ENCODE measurements around the gene KLK3.

Gene KLK3

DNA sequence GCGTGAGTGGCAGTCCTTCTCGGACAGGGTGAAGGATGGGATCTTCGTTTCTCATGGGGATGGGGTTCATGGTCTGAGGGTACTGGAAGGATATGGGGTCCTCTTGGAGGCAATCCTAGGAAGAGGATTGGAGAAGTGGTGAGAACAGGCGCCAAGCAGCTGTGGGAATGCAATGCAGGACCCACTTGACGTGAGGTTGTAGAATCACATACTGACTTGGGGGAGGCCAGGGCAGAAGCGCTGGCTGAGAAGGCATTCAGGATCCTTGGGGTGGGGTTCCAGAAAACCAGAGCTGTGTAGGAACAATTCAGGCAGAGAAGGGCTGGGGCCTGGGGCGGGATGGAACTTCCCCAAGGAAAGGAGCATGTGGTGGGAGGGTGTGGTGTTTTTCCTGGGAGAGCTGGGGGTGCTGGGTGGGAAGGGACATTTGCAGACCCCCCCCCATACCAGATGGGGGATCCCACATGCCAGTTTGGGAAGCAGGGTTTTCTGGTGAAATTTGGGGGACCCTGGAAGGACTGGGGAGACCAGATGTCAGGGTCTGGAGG lies 32.0 kb upstream of the KLK3 start:
- no peaks in the 10 kb centered on the region for H3K9me3 ChIP-seq
- peaks cover 5% of the 10 kb centered on the region; the same call in 1 of the 2 replicates for H3K27me3 ChIP-seq (ENCODE audit: low read depth)
- in situ Hi-C loops (cut with MboI; ENCODE audit: low sequenced_read_pairs): no loop called here
- H3K4me3 ChIP-seq: no peak overlapping the region
- no peak for DNase-seq (ENCODE audit: low spot score in 2 of 2)
- no peaks in the 10 kb centered on the region for H3K36me3 ChIP-seq (replicated peaks)
- H3K4me1 ChIP-seq: no peaks in the 10 kb centered on the region

DNA sequence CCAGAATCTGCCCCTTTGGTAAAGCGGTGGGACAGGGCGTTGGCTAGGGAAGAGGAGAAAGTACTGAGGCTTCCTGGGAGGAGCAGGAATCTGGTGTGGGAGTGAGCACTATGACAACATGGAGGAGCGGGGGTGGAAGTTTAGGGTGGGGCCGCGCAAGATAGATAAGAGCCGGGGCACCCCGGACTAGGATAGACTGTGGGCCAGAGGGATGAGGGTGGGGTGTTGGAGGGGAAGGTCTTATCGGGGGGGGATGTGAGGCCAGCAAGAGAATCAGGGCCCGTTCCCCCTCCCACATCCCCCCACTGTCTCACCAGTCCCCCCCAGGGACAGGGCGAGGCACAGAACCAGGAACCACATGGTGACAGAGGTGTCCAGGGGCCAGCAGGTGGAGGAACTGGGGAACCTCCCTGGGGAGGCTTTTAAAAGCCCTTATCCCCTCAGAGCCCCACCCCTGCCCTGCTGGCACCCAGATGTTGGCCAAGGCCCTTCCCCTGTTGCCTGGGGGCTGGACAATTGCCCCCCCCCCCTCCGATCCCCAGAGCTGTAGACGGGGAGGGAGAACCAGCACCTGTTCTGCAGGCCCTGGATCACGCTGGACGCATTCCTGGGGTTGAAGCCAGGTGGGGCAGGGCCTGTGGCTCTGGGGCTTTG lies 31.2 kb upstream of the KLK3 start, which contains the start of gene KLK1:
KLK1 (minus strand) TSS at position 399 of the 654 bp plus-strand sequence; CDS start at position 360, 39 bp downstream.
- Histone ChIP-seq H3K4me3 (no peak within 1 kb of the TSS), H3K4me1 (no peaks in the 10 kb centered on the region), H3K27me3 (ENCODE audit: low read depth) (peaks cover 5% of the 10 kb centered on the region; the same call in 1 of the 2 replicates)

DNA sequence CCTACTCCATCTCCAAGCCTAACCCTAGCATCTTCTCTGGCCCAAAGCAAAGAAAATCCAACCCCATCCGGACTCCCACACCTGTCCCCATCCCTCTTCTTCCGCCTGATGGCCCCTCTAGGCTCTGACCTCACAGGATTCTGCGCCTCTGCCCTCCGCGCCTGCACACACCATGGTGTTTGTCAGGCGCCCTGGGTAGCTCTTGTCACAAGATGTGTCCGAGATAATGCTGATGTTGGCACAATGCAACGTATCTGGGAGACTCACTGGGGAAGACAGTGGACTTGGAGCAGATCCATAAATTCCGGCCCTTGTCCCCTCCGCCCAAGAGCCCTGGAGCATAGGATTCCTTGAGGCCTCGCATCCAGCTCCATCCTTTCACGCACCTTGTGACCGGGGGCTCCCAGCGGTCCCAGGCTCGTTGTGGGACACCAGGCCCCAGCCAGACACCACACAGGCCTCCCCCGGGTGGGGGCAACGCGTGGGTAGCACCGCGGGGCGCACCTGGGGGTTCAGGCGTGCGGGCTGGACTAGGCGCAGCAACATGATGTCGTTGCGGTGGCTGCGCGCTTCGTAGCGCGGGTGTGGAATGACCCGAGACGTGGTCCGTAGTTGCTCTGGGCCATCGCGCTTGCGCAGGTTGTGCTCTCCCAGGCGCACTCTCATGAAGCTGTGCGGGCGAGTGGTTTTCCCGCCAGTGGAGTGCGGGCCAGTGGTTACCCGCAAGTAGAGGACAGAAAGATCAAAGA lies 28.0 kb upstream of the KLK3 start:
- Histone ChIP-seq H3K4me1 (no peaks in the 10 kb centered on the region), H3K27me3 (ENCODE audit: low read depth) (peaks cover 5% of the 10 kb centered on the region; the same call in 1 of the 2 replicates), H3K4me3 (no peak overlapping the region), H3K36me3 (replicated peaks) (no peaks in the 10 kb centered on the region), H3K9me3 (no peaks in the 10 kb centered on the region)
- in situ Hi-C loops (cut with MboI; ENCODE audit: low sequenced_read_pairs): no loop called here
- no peak for DNase-seq (ENCODE audit: low spot score in 2 of 2)

More for the DNA sequence above, 31.2 kb upstream of the KLK3 start, which contains the start of gene KLK1:
- Histone ChIP-seq H3K36me3 (replicated peaks) (no peaks in the 10 kb centered on the region), H3K9me3 (no peaks in the 10 kb centered on the region)
- in situ Hi-C loops (cut with MboI; ENCODE audit: low sequenced_read_pairs): no loop called here
- DNase-seq (ENCODE audit: low spot score in 2 of 2): no peak

DNA sequence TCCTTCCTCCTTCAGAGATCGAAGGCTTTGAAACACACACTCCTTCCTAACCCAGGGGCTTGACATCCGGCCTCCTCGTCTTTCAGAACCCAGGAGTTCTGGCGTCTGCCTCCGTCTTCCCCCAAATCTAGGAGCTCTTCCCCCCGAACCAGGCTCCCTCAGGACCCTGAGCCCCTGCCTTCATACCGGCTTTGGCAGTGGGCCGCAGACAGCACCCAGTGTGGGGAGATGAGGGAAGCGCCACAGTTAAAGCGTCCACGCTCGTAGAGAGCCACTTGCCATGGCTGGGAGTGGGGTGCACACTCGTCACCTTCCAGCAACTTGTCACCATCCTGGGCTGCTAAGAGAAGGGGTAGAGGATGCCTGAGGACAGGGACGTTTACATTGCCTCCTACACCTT lies 27.2 kb upstream of the KLK3 start:
- Histone ChIP-seq H3K36me3 (replicated peaks) (no peaks in the 10 kb centered on the region), H3K4me1 (no peaks in the 10 kb centered on the region), H3K27me3 (ENCODE audit: low read depth) (peaks cover 3% of the 10 kb centered on the region; the same call in 1 of the 2 replicates), H3K9me3 (no peaks in the 10 kb centered on the region), H3K4me3 (no peak overlapping the region)
- DNase-seq (ENCODE audit: low spot score in 2 of 2): no peak
- in situ Hi-C loops (cut with MboI; ENCODE audit: low sequenced_read_pairs): no loop called here

DNA sequence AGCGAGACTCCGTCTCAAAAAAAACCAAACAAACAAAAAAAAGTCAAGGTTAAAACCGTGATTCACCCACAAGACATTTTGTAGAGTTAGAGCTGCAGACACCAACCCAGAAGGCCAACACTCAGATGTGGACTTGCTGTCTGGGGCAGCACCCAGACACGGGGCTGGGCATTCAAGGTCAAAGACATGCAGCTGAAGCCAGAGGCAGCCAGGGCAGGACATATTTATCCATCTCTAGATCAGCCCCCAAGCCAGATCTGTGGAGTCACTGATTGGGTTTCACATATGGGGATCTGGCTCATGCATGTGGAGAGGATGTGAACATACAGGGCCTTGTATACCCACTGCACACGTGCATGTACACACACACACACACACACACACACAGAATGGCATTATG lies 24.9 kb upstream of the KLK3 start:
- in situ Hi-C loops (cut with MboI; ENCODE audit: low sequenced_read_pairs): no loop called here
- Histone ChIP-seq H3K4me1 (no peaks in the 10 kb centered on the region), H3K9me3 (no peaks in the 10 kb centered on the region), H3K36me3 (replicated peaks) (no peaks in the 10 kb centered on the region), H3K4me3 (no peak overlapping the region), H3K27me3 (ENCODE audit: low read depth) (peaks cover 2% of the 10 kb centered on the region; the same call in 1 of the 2 replicates)
- no peak for DNase-seq (ENCODE audit: low spot score in 2 of 2)

DNA sequence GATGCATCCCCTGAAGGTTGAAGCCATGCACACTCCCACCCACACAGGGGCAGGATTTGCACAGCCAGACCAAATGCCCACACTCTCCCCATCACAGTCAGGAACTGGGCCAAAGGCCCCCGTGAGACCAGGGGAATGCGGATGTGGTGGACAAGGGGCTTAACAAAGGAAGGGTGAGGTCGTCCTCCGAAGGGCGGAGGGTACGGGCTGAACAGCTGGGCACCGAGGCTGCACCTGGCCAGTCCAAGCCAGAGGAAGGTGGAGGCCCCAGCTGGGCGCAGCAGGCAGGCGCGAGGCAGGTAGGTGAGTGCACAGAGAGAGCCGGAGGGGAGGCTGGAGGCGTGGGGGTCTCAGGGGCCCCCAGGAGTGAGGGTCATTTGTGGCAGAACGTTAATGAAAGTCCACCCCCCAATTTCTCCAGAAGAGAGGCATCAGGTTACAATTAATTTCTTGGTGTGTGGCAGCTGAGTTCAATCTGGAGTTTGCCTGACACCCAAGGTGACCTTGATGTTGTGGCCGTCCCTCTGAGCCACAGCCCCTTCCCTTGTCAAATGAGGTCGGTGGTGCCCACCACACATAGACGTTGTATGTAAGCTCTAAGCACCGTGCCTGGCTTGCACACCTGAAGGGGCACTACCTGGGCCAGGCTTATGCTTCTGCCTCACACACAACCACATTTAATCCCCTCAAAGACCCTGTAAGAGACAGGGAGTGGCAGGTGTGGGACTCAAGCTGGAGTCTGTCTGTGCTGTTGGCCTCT lies 24.3 kb upstream of the KLK3 start:
- in situ Hi-C loops (cut with MboI; ENCODE audit: low sequenced_read_pairs): no loop called here
- Histone ChIP-seq H3K9me3 (no peaks in the 10 kb centered on the region), H3K27me3 (ENCODE audit: low read depth) (peaks cover 2% of the 10 kb centered on the region; the same call in 1 of the 2 replicates), H3K4me3 (no peak overlapping the region), H3K4me1 (no peaks in the 10 kb centered on the region; the same call in 1 of the 2 replicates), H3K36me3 (replicated peaks) (no peaks in the 10 kb centered on the region)
- no peak for DNase-seq (ENCODE audit: low spot score in 2 of 2)

DNA sequence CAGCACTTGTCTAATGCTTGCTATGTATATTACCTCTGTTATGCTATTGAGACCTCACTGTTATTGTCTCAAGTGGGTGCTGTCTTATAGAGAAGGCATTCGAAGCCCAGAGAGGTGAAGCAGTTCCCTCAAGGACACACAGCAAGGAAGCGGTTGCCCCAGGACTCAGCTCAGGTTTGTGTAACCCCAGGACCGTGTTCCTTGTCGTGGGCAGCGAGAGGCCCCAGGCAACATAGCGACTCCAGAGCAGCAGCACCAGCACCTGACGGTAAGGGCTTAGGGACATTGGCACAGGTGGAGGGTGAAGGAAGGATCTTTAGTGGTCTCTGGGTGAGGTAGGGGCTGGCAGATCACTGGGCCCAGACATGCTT lies 23.7 kb upstream of the KLK3 start:
- no peaks in the 10 kb centered on the region; the same call in 1 of the 2 replicates for H3K4me1 ChIP-seq
- H3K27me3 ChIP-seq (ENCODE audit: low read depth): peaks cover 2% of the 10 kb centered on the region; the same call in 1 of the 2 replicates
- DNase-seq (ENCODE audit: low spot score in 2 of 2): no peak
- H3K9me3 ChIP-seq: no peaks in the 10 kb centered on the region
- H3K36me3 ChIP-seq (replicated peaks): no peaks in the 10 kb centered on the region
- H3K4me3 ChIP-seq: no peak overlapping the region
- in situ Hi-C loops (cut with MboI; ENCODE audit: low sequenced_read_pairs): no loop called here

DNA sequence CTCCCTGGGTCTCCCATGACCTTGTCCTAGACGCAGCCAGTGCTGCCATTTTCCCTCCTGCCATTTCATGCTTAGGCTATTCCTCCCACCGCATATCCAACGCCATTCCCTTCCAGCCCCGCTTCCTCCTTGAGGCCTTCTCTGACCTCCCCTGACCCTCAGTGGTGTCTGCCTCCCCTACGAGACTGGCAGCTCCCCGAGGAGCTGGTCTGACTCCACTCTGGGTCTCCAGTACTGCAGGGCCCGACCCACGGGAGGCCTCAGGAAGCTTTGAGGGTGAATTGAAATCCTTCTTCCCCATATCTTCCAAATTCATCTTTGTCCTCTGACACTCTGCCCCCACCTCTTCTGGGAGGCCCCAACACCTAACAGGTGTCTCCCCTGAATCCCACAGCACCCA lies 22.0 kb upstream of the KLK3 start:
- no peaks in the 10 kb centered on the region for H3K36me3 ChIP-seq (replicated peaks)
- H3K9me3 ChIP-seq: no peaks in the 10 kb centered on the region
- in situ Hi-C loops (cut with MboI; ENCODE audit: low sequenced_read_pairs): no loop called here
- peaks cover 3% of the 10 kb centered on the region for H3K4me1 ChIP-seq
- H3K27me3 ChIP-seq (ENCODE audit: low read depth): no peaks in the 10 kb centered on the region
- no peak overlapping the region for H3K4me3 ChIP-seq
- DNase-seq (ENCODE audit: low spot score in 2 of 2): no peak

DNA sequence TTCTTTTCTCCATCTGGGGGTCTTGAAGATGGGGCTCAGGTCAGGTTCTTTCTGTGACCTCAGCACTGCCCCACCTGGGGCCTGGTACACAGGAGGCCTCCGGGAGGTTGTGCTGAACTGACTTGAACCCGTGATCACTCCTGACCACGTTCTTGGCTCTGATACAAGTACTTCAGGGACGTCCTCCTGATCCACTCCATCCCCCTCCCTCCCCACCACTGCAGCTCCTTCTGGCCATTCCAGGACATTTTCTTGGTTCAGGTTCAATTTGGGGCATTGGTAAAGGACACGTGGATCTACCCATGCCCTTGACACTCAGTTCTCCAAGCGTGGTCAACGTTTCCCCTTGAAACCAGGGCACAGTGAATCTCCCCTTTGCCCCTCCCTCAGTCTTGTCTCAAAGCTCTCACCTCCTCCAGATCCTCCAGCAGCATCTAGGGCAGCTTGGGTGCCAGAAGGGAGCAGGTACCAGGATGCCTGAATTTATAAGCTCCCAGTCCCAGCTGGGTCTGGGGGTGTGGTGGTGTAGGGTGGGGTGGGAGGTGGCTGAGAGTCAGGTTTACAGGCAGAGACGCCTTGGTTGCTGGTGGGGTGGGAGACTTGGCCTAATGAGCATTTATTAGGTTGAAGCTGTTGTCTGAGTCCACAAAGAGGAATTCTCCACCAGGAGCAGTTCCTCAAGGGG lies 21.5 kb upstream of the KLK3 start, which contains the start of gene KLK15:
KLK15 (minus strand) TSS at position 458 of the 685 bp plus-strand sequence. CDS start 2,082 bp downstream, outside the sequence.
- H3K9me3 ChIP-seq: no peaks in the 10 kb centered on the region
- DNase-seq (ENCODE audit: low spot score in 2 of 2): no peak
- in situ Hi-C loops (cut with MboI; ENCODE audit: low sequenced_read_pairs): no loop called here
- peaks cover 3% of the 10 kb centered on the region for H3K4me1 ChIP-seq
- H3K36me3 ChIP-seq (replicated peaks): no peaks in the 10 kb centered on the region
- H3K4me3 ChIP-seq: no peak within 1 kb of the TSS
- H3K27me3 ChIP-seq (ENCODE audit: low read depth): no peaks in the 10 kb centered on the region

DNA sequence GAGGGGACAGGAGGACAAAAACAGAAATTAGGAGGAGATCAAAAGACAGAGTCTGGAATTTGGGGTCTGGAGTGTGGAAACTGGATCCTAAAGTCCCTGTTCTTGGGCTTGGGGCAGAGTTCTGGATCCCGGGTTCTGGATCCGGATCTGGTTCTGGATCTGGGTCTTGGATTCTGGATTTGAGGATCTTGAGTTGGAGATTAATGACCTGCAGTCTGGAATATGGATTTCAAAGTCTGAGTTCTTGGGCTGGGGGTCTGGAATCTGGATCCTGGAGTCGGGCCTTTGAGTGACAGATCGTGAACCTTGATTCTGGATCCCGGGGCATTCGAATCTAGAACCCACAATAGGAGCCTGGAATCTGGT lies 20.9 kb upstream of the KLK3 start:
- in situ Hi-C loops (cut with MboI; ENCODE audit: low sequenced_read_pairs): no loop called here

DNA sequence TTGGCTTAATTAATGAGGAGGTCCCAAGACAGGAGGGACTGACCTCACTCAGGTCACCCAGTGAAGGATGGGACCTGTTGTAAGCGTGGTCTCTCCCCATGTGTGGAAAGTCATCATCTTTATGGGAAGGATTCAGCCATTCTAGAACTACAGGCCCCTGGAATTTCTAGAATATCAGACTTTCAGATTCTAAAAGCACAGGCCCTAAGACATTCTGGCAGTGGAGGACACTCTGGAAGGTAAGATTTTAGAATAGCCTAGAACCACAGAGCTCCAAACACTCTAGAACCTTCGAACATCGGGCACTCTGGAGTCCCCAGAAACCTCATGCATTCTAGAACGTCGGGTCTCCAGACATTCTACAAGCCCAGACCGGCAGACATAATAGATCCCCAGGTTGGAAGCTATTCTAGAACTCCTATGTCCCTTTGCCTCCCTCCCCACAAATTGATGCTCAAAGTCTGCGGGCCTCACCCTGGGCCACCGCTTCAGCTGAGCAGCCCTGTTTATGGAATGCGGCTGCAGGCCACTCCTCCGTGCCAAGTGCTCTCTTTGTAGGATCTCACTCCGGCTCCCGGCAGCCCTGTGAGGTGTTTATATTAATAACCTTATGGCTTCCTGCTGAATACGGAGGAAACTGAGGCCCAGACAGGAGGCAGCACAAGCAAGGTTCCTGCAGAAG lies 19.5 kb upstream of the KLK3 start:
- Histone ChIP-seq H3K4me1 (peaks cover 3% of the 10 kb centered on the region), H3K36me3 (replicated peaks) (no peaks in the 10 kb centered on the region), H3K4me3 (peak overlapping the region; percentile 50), H3K9me3 (no peaks in the 10 kb centered on the region), H3K27me3 (ENCODE audit: low read depth) (no peaks in the 10 kb centered on the region)
- in situ Hi-C loops (cut with MboI; ENCODE audit: low sequenced_read_pairs): no loop called here
- peak in 1 of 2 experiments; percentile 24 for DNase-seq (ENCODE audit: low spot score in 2 of 2)

More for the DNA sequence above, 20.9 kb upstream of the KLK3 start:
- Histone ChIP-seq H3K4me1 (peaks cover 3% of the 10 kb centered on the region), H3K36me3 (replicated peaks) (no peaks in the 10 kb centered on the region), H3K9me3 (no peaks in the 10 kb centered on the region), H3K27me3 (ENCODE audit: low read depth) (no peaks in the 10 kb centered on the region), H3K4me3 (no peak overlapping the region)
- DNase-seq (ENCODE audit: low spot score in 2 of 2): no peak

DNA sequence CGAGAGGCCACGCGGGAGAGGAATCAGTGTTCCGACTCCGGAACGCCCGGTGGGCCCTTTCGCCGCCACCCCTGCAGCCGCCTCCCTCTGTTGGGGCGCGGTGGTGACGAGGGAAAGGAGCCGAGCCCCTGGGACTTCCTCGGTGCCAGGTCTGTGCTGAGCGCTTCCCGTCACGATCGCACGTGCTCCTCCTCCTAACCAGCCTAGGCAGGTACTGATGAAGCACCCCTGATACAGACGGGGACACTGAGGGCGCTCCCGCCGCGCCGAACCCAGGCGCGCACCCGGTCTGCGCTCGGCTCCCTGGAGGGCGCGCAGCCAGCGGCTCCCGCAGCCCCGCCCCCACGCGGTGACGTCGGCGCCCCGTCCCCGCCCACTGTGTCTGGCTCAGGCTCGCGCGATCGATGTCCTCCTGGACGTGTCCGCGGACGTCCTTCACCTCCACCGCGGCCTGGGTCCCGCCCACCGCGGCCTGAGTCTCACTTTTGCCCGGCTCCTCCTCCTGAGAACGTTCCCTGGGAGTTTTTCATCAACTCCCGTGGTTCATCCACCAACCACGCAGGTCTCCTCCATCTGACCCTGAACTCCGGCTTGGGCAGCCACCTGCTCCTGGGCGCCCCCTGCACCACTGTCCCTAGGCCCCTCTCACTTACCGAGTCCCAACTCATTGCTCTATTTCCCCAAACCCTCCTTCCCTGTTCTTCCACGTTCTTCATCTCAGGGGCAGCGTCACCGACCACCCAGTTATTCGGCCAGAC lies 18.8 kb upstream of the KLK3 start:
- Histone ChIP-seq H3K4me1 (peaks cover 3% of the 10 kb centered on the region), H3K27me3 (ENCODE audit: low read depth) (no peaks in the 10 kb centered on the region), H3K4me3 (peak overlapping the region; percentile 50), H3K36me3 (replicated peaks) (no peaks in the 10 kb centered on the region), H3K9me3 (no peaks in the 10 kb centered on the region)
- peak; percentile 61 to 88 for DNase-seq (ENCODE audit: low spot score in 2 of 2)
- in situ Hi-C loops (cut with MboI; ENCODE audit: low sequenced_read_pairs): no loop called here

Measured in HAP-1 (cell line).